ENCODE measurements around the gene PBRM1.

GRCh38 chr3:52522651-52523251 lies 163.0 kb downstream of the PBRM1 start:
- no peak for TF ChIP-seq POLR2AphosphoS5 (IDR thresholded peaks at IDR 0.05; ENCODE audit: borderline replicate concordance, low read depth, low read length)
- TF ChIP-seq EZH2 (IDR thresholded peaks at IDR 0.05) = no peak

Data from SK-N-MC (cell line).